SK-N-SH treated with all-trans-retinoic acid at 6 μM for 48 hours (cell line): ENCODE results near the gene MUC22.

Experiments
- ARNTL ChIP-seq: fragments of 450-650 bp; formaldehyde crosslinking; IDR thresholded peaks from 2 replicates; pipeline ENCODE4 v1.5.0; 2020; ENCODE audit warnings: low read depth, mild to moderate bottlenecking, moderate library complexity, borderline replicate concordance
- RARB ChIP-seq: fragments of 250-450 bp; sonication (Bioruptor Pico); IDR thresholded peaks from 2 replicates; pipeline ENCODE4 v1.8.0; 2021; ENCODE audit warnings: mild to moderate bottlenecking, moderate library complexity
- SNAI2 ChIP-seq: fragments of 250-450 bp; sonication (Bioruptor Pico); IDR thresholded peaks from 2 replicates; pipeline ENCODE4 v1.5.0; 2020; ENCODE audit warnings: mild to moderate bottlenecking, moderate library complexity
- ZNF70 ChIP-seq: fragments of 450-650 bp; formaldehyde crosslinking; IDR thresholded peaks from 2 replicates; pipeline ENCODE4 v1.5.0; 2020; ENCODE audit warnings: mild to moderate bottlenecking, moderate library complexity
- TF ChIP-seq, protein P1 (sequence below): fragments of 250-450 bp; sonication (Bioruptor Pico); IDR thresholded peaks from 2 replicates; pipeline ENCODE4 v1.5.1; 2020; ENCODE audit warnings: low read depth, mild to moderate bottlenecking, moderate library complexity
- TF ChIP-seq, protein P2 (sequence below): fragments of 250-450 bp; sonication (Bioruptor Pico); IDR thresholded peaks from 2 replicates; pipeline ENCODE4 v1.8.0; 2020; ENCODE audit warnings: mild to moderate bottlenecking, moderate library complexity, borderline replicate concordance

DNA sequence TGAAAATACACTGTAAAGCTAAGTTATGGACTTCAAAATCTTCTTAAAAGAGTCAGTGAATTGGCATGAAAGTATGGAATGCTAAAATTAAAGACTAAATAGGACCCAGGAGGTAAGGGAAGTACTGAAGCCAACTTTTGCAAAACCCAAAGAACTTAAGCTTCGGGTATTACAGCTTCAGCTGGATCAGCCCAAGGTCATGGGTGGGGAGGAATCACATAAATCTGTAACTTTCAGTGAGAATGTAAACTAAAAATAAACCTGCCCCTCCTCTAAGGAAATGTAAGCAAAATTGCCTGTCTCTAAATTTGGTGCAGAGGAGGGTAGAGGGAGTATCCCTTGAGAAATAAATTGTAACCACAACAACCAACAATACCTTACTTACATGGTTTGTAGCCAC is 31.1 kb upstream of the MUC22 start:
- TF ChIP-seq RARB (CRISPR knock-in tag) (no peak), SNAI2 (no peak), ARNTL (no peak), ZNF70 (CRISPR knock-in tag) (no peak)
- TF ChIP-seq, protein P1, sequence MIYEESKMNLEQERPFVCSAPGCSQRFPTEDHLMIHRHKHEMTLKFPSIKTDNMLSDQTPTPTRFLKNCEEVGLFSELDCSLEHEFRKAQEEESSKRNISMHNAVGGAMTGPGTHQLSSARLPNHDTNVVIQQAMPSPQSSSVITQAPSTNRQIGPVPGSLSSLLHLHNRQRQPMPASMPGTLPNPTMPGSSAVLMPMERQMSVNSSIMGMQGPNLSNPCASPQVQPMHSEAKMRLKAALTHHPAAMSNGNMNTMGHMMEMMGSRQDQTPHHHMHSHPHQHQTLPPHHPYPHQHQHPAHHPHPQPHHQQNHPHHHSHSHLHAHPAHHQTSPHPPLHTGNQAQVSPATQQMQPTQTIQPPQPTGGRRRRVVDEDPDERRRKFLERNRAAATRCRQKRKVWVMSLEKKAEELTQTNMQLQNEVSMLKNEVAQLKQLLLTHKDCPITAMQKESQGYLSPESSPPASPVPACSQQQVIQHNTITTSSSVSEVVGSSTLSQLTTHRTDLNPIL (CRISPR knock-in tag): no peak
- TF ChIP-seq, protein P2, sequence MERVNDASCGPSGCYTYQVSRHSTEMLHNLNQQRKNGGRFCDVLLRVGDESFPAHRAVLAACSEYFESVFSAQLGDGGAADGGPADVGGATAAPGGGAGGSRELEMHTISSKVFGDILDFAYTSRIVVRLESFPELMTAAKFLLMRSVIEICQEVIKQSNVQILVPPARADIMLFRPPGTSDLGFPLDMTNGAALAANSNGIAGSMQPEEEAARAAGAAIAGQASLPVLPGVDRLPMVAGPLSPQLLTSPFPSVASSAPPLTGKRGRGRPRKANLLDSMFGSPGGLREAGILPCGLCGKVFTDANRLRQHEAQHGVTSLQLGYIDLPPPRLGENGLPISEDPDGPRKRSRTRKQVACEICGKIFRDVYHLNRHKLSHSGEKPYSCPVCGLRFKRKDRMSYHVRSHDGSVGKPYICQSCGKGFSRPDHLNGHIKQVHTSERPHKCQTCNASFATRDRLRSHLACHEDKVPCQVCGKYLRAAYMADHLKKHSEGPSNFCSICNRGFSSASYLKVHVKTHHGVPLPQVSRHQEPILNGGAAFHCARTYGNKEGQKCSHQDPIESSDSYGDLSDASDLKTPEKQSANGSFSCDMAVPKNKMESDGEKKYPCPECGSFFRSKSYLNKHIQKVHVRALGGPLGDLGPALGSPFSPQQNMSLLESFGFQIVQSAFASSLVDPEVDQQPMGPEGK (CRISPR knock-in tag): no peak
